ENCODE results near the gene NUP214. TPM values are rescaled to one million over a fixed set of nuclear protein-coding genes. Genes with fewer than 3 reads are reported as not detected.

NUP214 gene
- total and polyA plus RNA-seq, 2 of the 8 experiments (the other 6 are each of a cell fraction or from before 2014, with no cell fraction given), result 28.6 to 50.2 TPM

DNA sequence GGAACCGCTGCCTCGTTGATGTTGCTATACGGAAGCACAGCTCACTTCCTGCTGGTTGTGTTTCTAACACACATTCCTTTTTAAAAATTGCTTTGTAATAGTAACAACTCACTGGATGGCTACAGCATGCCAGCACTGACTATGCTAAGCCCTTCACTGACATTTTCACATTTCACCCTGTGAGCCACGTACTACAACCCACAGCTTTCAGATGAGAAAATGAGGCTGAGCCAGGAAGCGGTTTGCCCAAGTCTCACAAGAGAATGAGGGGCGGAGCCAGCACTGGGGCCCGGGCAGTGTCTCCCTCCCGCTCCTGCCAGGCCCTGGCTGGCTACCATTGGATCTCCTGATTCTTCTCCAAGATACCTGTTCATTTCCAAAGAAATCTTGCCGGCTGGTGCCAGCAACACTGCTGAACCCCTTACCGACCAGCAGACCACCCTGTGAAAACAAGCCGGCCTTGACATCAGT, 112.6 kb downstream of the NUP214 start (continued):
- TF ChIP-seq CEBPB (IDR thresholded peaks at IDR 0.05; ENCODE audit: low read depth, low read length) (no peak), SP1 (IDR thresholded peaks at IDR 0.05; ENCODE audit: low read depth, low read length) (no peak)
- TF ChIP-seq, protein P1, sequence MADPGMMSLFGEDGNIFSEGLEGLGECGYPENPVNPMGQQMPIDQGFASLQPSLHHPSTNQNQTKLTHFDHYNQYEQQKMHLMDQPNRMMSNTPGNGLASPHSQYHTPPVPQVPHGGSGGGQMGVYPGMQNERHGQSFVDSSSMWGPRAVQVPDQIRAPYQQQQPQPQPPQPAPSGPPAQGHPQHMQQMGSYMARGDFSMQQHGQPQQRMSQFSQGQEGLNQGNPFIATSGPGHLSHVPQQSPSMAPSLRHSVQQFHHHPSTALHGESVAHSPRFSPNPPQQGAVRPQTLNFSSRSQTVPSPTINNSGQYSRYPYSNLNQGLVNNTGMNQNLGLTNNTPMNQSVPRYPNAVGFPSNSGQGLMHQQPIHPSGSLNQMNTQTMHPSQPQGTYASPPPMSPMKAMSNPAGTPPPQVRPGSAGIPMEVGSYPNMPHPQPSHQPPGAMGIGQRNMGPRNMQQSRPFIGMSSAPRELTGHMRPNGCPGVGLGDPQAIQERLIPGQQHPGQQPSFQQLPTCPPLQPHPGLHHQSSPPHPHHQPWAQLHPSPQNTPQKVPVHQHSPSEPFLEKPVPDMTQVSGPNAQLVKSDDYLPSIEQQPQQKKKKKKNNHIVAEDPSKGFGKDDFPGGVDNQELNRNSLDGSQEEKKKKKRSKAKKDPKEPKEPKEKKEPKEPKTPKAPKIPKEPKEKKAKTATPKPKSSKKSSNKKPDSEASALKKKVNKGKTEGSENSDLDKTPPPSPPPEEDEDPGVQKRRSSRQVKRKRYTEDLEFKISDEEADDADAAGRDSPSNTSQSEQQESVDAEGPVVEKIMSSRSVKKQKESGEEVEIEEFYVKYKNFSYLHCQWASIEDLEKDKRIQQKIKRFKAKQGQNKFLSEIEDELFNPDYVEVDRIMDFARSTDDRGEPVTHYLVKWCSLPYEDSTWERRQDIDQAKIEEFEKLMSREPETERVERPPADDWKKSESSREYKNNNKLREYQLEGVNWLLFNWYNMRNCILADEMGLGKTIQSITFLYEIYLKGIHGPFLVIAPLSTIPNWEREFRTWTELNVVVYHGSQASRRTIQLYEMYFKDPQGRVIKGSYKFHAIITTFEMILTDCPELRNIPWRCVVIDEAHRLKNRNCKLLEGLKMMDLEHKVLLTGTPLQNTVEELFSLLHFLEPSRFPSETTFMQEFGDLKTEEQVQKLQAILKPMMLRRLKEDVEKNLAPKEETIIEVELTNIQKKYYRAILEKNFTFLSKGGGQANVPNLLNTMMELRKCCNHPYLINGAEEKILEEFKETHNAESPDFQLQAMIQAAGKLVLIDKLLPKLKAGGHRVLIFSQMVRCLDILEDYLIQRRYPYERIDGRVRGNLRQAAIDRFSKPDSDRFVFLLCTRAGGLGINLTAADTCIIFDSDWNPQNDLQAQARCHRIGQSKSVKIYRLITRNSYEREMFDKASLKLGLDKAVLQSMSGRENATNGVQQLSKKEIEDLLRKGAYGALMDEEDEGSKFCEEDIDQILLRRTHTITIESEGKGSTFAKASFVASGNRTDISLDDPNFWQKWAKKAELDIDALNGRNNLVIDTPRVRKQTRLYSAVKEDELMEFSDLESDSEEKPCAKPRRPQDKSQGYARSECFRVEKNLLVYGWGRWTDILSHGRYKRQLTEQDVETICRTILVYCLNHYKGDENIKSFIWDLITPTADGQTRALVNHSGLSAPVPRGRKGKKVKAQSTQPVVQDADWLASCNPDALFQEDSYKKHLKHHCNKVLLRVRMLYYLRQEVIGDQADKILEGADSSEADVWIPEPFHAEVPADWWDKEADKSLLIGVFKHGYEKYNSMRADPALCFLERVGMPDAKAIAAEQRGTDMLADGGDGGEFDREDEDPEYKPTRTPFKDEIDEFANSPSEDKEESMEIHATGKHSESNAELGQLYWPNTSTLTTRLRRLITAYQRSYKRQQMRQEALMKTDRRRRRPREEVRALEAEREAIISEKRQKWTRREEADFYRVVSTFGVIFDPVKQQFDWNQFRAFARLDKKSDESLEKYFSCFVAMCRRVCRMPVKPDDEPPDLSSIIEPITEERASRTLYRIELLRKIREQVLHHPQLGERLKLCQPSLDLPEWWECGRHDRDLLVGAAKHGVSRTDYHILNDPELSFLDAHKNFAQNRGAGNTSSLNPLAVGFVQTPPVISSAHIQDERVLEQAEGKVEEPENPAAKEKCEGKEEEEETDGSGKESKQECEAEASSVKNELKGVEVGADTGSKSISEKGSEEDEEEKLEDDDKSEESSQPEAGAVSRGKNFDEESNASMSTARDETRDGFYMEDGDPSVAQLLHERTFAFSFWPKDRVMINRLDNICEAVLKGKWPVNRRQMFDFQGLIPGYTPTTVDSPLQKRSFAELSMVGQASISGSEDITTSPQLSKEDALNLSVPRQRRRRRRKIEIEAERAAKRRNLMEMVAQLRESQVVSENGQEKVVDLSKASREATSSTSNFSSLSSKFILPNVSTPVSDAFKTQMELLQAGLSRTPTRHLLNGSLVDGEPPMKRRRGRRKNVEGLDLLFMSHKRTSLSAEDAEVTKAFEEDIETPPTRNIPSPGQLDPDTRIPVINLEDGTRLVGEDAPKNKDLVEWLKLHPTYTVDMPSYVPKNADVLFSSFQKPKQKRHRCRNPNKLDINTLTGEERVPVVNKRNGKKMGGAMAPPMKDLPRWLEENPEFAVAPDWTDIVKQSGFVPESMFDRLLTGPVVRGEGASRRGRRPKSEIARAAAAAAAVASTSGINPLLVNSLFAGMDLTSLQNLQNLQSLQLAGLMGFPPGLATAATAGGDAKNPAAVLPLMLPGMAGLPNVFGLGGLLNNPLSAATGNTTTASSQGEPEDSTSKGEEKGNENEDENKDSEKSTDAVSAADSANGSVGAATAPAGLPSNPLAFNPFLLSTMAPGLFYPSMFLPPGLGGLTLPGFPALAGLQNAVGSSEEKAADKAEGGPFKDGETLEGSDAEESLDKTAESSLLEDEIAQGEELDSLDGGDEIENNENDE (IDR thresholded peaks at IDR 0.05; ENCODE audit: insufficient replicate concordance, low read length), result no peak

Measured in H1 (cell line).